K562 (cell line): ENCODE data around the gene GRK4. TPM values are rescaled to one million over a fixed set of nuclear protein-coding genes. Genes with fewer than 3 reads are reported as not detected.

Source experiments
- ARID2 ChIP-seq: fragments of 450-650 bp; IDR thresholded peaks from 2 replicates; pipeline ENCODE4 v1.6.1; 2017; ENCODE audit warnings: antibody characterized with exemption, mild to moderate bottlenecking
- DPF2 ChIP-seq: fragments of 450-650 bp; IDR thresholded peaks from 2 replicates; pipeline ENCODE4 v1.6.1; 2016
- ETV5 ChIP-seq: sonication (generic); formaldehyde crosslinking; IDR thresholded peaks from 2 replicates; pipeline ENCODE4 v1.4.0; 2020; ENCODE audit warnings: low read depth, mild to moderate bottlenecking, missing genetic modification reagents
- GABPB2 ChIP-seq: fragments of 250-450 bp; sonication (Bioruptor Pico); conservative IDR thresholded peaks from 2 replicates; pipeline ENCODE4 v1.5.1; 2021; ENCODE audit warnings: mild to moderate bottlenecking
- KDM5B ChIP-seq: fragments of 200-600 bp; sonication (generic); IDR thresholded peaks from 2 replicates; pipeline ENCODE4 v1.6.1; 2012; ENCODE audit warnings: low read depth, mild to moderate bottlenecking, moderate library complexity, low read length, control low read depth, inconsistent platforms; ENCODE audit not compliant: insufficient replicate concordance
- KHSRP ChIP-seq: fragments of 450-650 bp; IDR thresholded peaks from 2 replicates; pipeline ENCODE4 v1.6.1; 2017
- L3MBTL2 ChIP-seq: fragments of 450-650 bp; IDR thresholded peaks from 2 replicates; pipeline ENCODE4 v1.6.1; 2016; ENCODE audit warnings: mild to moderate bottlenecking, moderate library complexity
- MEIS2 ChIP-seq: fragments of 450-650 bp; IDR thresholded peaks from 2 replicates; pipeline ENCODE4 v1.6.1; 2014; ENCODE audit warnings: mild to moderate bottlenecking; ENCODE audit not compliant: partially characterized antibody
- MTA1 ChIP-seq: fragments of 450-650 bp; IDR thresholded peaks from 2 replicates; pipeline ENCODE4 v1.6.1; 2017; ENCODE audit warnings: borderline replicate concordance
- NFIC ChIP-seq: fragments of 450-650 bp; IDR thresholded peaks from 2 replicates; pipeline ENCODE4 v1.6.1; 2017; ENCODE audit warnings: mild to moderate bottlenecking, inconsistent platforms
- NONO ChIP-seq, 2 experiments: fragments of 200-400 bp in 1 of 2; fragments of 450-650 bp in 1 of 2; formaldehyde crosslinking in 1 of 2; IDR thresholded peaks; 2 replicates each; pipeline ENCODE4 v1.6.1; 2017; ENCODE audit warnings: low read depth in 2 of 2, mild to moderate bottlenecking in 2 of 2, moderate library complexity in 2 of 2, low read length in 1 of 2
- SRSF9 ChIP-seq: fragments of 200-400 bp; formaldehyde crosslinking; IDR thresholded peaks from 2 replicates; pipeline ENCODE4 v1.6.1; 2017; ENCODE audit warnings: low read depth, low read length, borderline replicate concordance
- TEAD4 ChIP-seq, 2 experiments: sonication (generic) in 1 of 2; formaldehyde crosslinking in 1 of 2; IDR thresholded peaks; 2 replicates each; pipeline versions ENCODE4 v1.6.1 to v1.8.0; 2012 to 2022; ENCODE audit warnings: borderline replicate concordance in 1 of 2, inconsistent platforms in 1 of 2, low read length in 1 of 2, mild to moderate bottlenecking in 1 of 2, missing genetic modification reagents in 1 of 2
- ZFP1 ChIP-seq: fragments of 450-650 bp; formaldehyde crosslinking; IDR thresholded peaks from 2 replicates; pipeline ENCODE4 v1.4.0; 2020; ENCODE audit warnings: mild to moderate bottlenecking, mixed read lengths
- ZNF347 ChIP-seq: fragments of 450-650 bp; formaldehyde crosslinking; IDR thresholded peaks from 2 replicates; pipeline ENCODE4 v1.4.0; 2020; ENCODE audit warnings: low read depth, mild to moderate bottlenecking, moderate library complexity
- ZNF431 ChIP-seq: sonication (generic); formaldehyde crosslinking; IDR thresholded peaks from 2 replicates; pipeline ENCODE4 v1.8.0; 2022; ENCODE audit warnings: mild to moderate bottlenecking, missing genetic modification reagents
- ZNF561 ChIP-seq: fragments of 450-650 bp; formaldehyde crosslinking; conservative IDR thresholded peaks from 2 replicates; pipeline ENCODE4 v1.4.0; 2020; ENCODE audit warnings: mild to moderate bottlenecking, moderate library complexity
- polyA plus RNA-seq, 8 experiments: library from polyadenylated mRNA; depleted of rRNA in 4 of 8; stranded (reverse) in 5 of 8; unstranded in 3 of 8; fragments of >200 nt; fragmentation: Nextera tagmentation in 2 of 8; fragmentation: Illumina TruSeq in 1 of 8; extraction: Ambion mirVana in 2 of 8; extraction: Trizol in 1 of 8; gene quantifications; 2 replicates each; pipeline versions ENCODE4 v1.2.1 to v1.2.3, GENCODE V29; 2011 to 2014; ENCODE audit warnings: inconsistent platforms in 1 of 8, missing spikeins in 1 of 8
- total RNA-seq, 7 experiments: library from RNA; depleted of rRNA in 6 of 7; stranded (reverse); fragments of >200 nt in 6 of 7; fragmentation: Illumina TruSeq in 2 of 7; extraction: Trizol in 2 of 7; gene quantifications; 2 replicates each; pipeline versions ENCODE4 v1.2.1 to v1.2.3, GENCODE V29; 2011 to 2021; ENCODE audit warnings: low replicate concordance in 1 of 7
- TF ChIP-seq, protein P1 (sequence below): fragments of 200-400 bp; formaldehyde crosslinking; IDR thresholded peaks from 2 replicates; pipeline ENCODE4 v1.6.1; 2017; ENCODE audit warnings: mild to moderate bottlenecking, low read depth, low read length, moderate library complexity
- TF ChIP-seq, protein P2 (sequence below): IDR thresholded peaks from 2 replicates; pipeline ENCODE4 v1.6.1; 2011; ENCODE audit warnings: borderline replicate concordance, low read depth, mild to moderate bottlenecking, moderate library complexity, low read length; ENCODE audit not compliant: insufficient read depth, poor library complexity, severe bottlenecking
- TF ChIP-seq, protein P3 (sequence below): fragments of 150-350 bp; conservative IDR thresholded peaks from 2 replicates; pipeline ENCODE4 v1.6.1; 2014; ENCODE audit warnings: low read length

Gene GRK4
- total and polyA plus RNA-seq, 9 of the 15 experiments (the other 6 are each of a cell fraction or from before 2014, with no cell fraction given), result 1.1 to 4.8 (median 2.6) TPM

DNA sequence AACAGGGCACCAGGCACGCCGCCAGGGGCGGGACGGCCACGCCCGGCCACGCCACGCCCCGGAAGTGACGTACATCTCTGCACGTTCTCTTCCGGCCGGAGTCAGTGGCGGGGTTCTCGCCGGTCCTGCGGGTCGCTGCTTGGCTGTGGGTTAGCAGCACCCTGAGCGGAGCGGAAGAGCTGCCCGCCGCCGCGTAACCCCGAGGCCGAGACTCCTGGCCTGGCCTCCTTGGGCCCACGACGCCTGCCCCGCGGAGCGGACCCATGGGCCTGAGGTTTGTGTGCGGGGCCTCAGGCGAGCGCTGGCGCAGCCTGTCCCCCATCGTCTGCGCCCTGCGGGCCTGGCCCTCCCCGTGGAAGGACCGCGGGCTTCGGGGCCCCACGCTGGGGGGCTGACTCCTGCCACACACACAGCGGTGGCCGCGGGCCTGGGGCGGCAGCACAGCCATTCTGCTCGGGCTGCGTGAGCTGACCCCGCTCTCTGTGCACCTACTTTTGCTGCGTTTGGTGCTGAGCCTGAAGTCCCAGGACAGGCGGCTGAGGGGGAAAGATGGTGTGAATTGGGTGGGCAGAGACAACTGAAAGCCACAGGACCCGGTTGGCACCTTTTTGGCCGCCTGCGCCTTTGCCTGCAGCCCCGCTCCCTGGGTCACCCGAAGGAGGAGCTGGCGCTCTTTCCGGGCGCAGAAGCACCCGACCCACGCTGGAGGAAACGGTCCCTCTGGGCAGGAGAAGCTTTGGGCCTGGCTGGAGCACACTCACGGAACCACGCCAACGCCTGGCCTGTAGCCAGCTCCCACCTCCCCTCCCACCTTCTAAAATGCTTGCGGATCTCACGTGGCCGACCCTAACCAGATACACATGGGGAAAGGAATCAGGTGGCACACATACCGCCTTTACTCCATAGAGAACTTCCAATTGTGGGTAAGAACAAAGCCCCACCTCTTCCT lies 28.3 kb upstream of the GRK4 start (continued):
- TF ChIP-seq, protein P1, sequence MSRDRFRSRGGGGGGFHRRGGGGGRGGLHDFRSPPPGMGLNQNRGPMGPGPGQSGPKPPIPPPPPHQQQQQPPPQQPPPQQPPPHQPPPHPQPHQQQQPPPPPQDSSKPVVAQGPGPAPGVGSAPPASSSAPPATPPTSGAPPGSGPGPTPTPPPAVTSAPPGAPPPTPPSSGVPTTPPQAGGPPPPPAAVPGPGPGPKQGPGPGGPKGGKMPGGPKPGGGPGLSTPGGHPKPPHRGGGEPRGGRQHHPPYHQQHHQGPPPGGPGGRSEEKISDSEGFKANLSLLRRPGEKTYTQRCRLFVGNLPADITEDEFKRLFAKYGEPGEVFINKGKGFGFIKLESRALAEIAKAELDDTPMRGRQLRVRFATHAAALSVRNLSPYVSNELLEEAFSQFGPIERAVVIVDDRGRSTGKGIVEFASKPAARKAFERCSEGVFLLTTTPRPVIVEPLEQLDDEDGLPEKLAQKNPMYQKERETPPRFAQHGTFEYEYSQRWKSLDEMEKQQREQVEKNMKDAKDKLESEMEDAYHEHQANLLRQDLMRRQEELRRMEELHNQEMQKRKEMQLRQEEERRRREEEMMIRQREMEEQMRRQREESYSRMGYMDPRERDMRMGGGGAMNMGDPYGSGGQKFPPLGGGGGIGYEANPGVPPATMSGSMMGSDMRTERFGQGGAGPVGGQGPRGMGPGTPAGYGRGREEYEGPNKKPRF, result no peak
- TF ChIP-seq MTA1 (no peak), ARID2 (no peak), TEAD4 (IDR thresholded peaks at IDR 0.05; ENCODE audit: low read length) (no peak), TEAD4 (CRISPR knock-in tag; IDR thresholded peaks at IDR 0.05; ENCODE audit: borderline replicate concordance) (no peak), SRSF9 (no peak), ZNF431 (CRISPR knock-in tag) (no peak), ZFP1 (CRISPR knock-in tag) (no peak), GABPB2 (CRISPR knock-in tag) (no peak), NFIC (peak; percentile 85), DPF2 (no peak), KHSRP (no peak), ZNF347 (CRISPR knock-in tag) (no peak), ETV5 (CRISPR knock-in tag) (peak; percentile 90), MEIS2 (no peak), KDM5B (peak; percentile 89), NONO (IDR thresholded peaks at IDR 0.05; ENCODE audit: low read depth in 2 of 2, low read length in 1 of 2) (peak in 1 of 2 experiments; percentile 52; a peak in 1 of 4 replicates), ZNF561 (CRISPR knock-in tag) (no peak), L3MBTL2 (peak; percentile 38; the same call in 1 of the 2 replicates)
- TF ChIP-seq, protein P2, sequence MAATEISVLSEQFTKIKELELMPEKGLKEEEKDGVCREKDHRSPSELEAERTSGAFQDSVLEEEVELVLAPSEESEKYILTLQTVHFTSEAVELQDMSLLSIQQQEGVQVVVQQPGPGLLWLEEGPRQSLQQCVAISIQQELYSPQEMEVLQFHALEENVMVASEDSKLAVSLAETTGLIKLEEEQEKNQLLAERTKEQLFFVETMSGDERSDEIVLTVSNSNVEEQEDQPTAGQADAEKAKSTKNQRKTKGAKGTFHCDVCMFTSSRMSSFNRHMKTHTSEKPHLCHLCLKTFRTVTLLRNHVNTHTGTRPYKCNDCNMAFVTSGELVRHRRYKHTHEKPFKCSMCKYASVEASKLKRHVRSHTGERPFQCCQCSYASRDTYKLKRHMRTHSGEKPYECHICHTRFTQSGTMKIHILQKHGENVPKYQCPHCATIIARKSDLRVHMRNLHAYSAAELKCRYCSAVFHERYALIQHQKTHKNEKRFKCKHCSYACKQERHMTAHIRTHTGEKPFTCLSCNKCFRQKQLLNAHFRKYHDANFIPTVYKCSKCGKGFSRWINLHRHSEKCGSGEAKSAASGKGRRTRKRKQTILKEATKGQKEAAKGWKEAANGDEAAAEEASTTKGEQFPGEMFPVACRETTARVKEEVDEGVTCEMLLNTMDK, result no peak
- TF ChIP-seq, protein P3, sequence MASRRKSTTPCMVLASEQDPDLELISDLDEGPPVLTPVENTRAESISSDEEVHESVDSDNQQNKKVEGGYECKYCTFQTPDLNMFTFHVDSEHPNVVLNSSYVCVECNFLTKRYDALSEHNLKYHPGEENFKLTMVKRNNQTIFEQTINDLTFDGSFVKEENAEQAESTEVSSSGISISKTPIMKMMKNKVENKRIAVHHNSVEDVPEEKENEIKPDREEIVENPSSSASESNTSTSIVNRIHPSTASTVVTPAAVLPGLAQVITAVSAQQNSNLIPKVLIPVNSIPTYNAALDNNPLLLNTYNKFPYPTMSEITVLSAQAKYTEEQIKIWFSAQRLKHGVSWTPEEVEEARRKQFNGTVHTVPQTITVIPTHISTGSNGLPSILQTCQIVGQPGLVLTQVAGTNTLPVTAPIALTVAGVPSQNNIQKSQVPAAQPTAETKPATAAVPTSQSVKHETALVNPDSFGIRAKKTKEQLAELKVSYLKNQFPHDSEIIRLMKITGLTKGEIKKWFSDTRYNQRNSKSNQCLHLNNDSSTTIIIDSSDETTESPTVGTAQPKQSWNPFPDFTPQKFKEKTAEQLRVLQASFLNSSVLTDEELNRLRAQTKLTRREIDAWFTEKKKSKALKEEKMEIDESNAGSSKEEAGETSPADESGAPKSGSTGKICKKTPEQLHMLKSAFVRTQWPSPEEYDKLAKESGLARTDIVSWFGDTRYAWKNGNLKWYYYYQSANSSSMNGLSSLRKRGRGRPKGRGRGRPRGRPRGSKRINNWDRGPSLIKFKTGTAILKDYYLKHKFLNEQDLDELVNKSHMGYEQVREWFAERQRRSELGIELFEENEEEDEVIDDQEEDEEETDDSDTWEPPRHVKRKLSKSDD, result no peak
